Breast epithelium (tissue), 3 donors: ENCODE measurements around the gene HOXD3.

ENCODE experiments used
- POLR2A ChIP-seq: fragments of 450-650 bp; IDR thresholded peaks from one replicate; pipeline ENCODE4 v1.6.1; 2016; ENCODE audit warnings: antibody characterized with exemption, mild to moderate bottlenecking, moderate library complexity
- POLR2AphosphoS5 ChIP-seq, 3 donors: sonication (generic); formaldehyde crosslinking; IDR thresholded peaks; one replicate each; pipeline ENCODE4 v1.6.1; 2017; ENCODE audit warnings: antibody characterized with exemption in 3 of 3
- TF ChIP-seq, protein P1 (sequence below), 3 donors: fragments of 450-650 bp; IDR thresholded peaks; one replicate each; pipeline ENCODE4 v1.5.1; 2016 to 2017; ENCODE audit warnings: antibody characterized with exemption in 3 of 3, mild to moderate bottlenecking in 3 of 3, moderate library complexity in 3 of 3

DNA sequence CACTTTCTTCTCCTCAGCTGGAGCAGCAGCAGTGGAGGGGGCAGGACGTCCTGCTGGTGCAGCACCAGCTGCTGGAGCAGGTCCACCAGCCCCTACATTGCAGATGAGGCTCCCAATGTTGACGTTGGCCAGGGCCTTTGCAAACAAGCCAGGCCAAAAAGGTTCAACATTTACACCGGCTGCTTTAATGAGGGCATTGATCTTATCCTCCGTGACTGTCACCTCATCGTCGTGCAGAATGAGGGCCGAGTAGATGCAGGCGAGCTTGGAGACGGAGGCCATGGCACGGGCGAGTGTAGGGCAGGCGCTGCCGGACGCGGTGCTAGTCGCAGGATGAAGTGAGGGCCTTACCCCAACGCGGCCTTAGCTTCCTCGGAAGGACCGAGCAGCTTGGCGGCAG lies 43.9 kb downstream of the HOXD3 start:
- TF ChIP-seq, protein P1, sequence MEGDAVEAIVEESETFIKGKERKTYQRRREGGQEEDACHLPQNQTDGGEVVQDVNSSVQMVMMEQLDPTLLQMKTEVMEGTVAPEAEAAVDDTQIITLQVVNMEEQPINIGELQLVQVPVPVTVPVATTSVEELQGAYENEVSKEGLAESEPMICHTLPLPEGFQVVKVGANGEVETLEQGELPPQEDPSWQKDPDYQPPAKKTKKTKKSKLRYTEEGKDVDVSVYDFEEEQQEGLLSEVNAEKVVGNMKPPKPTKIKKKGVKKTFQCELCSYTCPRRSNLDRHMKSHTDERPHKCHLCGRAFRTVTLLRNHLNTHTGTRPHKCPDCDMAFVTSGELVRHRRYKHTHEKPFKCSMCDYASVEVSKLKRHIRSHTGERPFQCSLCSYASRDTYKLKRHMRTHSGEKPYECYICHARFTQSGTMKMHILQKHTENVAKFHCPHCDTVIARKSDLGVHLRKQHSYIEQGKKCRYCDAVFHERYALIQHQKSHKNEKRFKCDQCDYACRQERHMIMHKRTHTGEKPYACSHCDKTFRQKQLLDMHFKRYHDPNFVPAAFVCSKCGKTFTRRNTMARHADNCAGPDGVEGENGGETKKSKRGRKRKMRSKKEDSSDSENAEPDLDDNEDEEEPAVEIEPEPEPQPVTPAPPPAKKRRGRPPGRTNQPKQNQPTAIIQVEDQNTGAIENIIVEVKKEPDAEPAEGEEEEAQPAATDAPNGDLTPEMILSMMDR (IDR thresholded peaks at IDR 0.05), result no peak
- no peak for TF ChIP-seq POLR2A
- TF ChIP-seq POLR2AphosphoS5 (IDR thresholded peaks at IDR 0.05), result no peak
